Activated CD4-positive, CD25-positive, alpha-beta regulatory T cell treated with anti-CD3 and anti-CD28 coated beads, Interleukin-2, amount 50 U/mL, for 24 hours (primary cell): Measurements from ENCODE around the gene MAF.

ENCODE experiments used
- ATAC-seq, 2 donors: fragments of 150-1000 bp; cut with Tn5 transposase; one replicate each; pipeline ENCODE4 v1.10.0; 2021; ENCODE audit warnings: mild to moderate bottlenecking in 1 of 2, moderate library complexity in 1 of 2

Gene MAF

GRCh38 chr16:79587296-79587695 is 13.2 kb downstream of the MAF start:
- no peak for ATAC-seq

GRCh38 chr16:79582789-79583188 is 17.7 kb downstream of the MAF start:
- ATAC-seq, result no peak

- no peak for ATAC-seq
Observed at GRCh38 chr16:79580453-79581191, 19.9 kb downstream of the MAF start.

GRCh38 chr16:79576602-79577001 is 23.9 kb downstream of the MAF start:
- no peak for ATAC-seq

GRCh38 chr16:79573884-79574283 is 26.7 kb downstream of the MAF start:
- ATAC-seq, result no peak

GRCh38 chr16:79573071-79573470 is 27.5 kb downstream of the MAF start:
- no peak for ATAC-seq

- no peak for ATAC-seq
Observed at GRCh38 chr16:79571903-79572535, 28.5 kb downstream of the MAF start.

GRCh38 chr16:79571065-79571902 is 29.3 kb downstream of the MAF start:
- no peak for ATAC-seq

- no peak for ATAC-seq
Observed at GRCh38 chr16:79564671-79565107, 35.8 kb downstream of the MAF start.

GRCh38 chr16:79563921-79564320 is 36.6 kb downstream of the MAF start:
- no peak for ATAC-seq

GRCh38 chr16:79562166-79562823 is 38.2 kb downstream of the MAF start:
- no peak for ATAC-seq

- ATAC-seq, result no peak
Observed at GRCh38 chr16:79561729-79562128, 38.8 kb downstream of the MAF start.

GRCh38 chr16:79560923-79561322 is 39.6 kb downstream of the MAF start:
- ATAC-seq, result no peak

- ATAC-seq, result no peak
Observed at GRCh38 chr16:79560318-79560717, 40.2 kb downstream of the MAF start.

- no peak for ATAC-seq
Observed at GRCh38 chr16:79559532-79559931, 41.0 kb downstream of the MAF start.

GRCh38 chr16:79557421-79557820 is 43.1 kb downstream of the MAF start:
- no peak for ATAC-seq

- ATAC-seq, result no peak
Observed at GRCh38 chr16:79554912-79555311, 45.6 kb downstream of the MAF start.

- ATAC-seq, result no peak
Observed at GRCh38 chr16:79550373-79550772, 50.2 kb downstream of the MAF start.

GRCh38 chr16:79547085-79547484 is 53.5 kb downstream of the MAF start:
- ATAC-seq, result no peak
